ENCODE data around the gene GRM2.
A peak's percentile ranks its signal among the peaks of the same experiment; 100 is the strongest.

- TF ChIP-seq SREBF2 (IDR thresholded peaks at IDR 0.05; ENCODE audit: low read length), result no peak
- TF ChIP-seq ZNF217 (IDR thresholded peaks at IDR 0.05), result no peak
- TF ChIP-seq FOXM1 (IDR thresholded peaks at IDR 0.05; ENCODE audit: low read depth, low read length), result no peak
- peak; percentile 70; the same call in 1 of the 2 replicates for TF ChIP-seq YY1 (IDR thresholded peaks at IDR 0.05; ENCODE audit: low read depth, low read length)
- no peak for TF ChIP-seq RAD21 (IDR thresholded peaks at IDR 0.05; ENCODE audit: insufficient read depth, low read depth, low read length)
- TF ChIP-seq, protein P1, sequence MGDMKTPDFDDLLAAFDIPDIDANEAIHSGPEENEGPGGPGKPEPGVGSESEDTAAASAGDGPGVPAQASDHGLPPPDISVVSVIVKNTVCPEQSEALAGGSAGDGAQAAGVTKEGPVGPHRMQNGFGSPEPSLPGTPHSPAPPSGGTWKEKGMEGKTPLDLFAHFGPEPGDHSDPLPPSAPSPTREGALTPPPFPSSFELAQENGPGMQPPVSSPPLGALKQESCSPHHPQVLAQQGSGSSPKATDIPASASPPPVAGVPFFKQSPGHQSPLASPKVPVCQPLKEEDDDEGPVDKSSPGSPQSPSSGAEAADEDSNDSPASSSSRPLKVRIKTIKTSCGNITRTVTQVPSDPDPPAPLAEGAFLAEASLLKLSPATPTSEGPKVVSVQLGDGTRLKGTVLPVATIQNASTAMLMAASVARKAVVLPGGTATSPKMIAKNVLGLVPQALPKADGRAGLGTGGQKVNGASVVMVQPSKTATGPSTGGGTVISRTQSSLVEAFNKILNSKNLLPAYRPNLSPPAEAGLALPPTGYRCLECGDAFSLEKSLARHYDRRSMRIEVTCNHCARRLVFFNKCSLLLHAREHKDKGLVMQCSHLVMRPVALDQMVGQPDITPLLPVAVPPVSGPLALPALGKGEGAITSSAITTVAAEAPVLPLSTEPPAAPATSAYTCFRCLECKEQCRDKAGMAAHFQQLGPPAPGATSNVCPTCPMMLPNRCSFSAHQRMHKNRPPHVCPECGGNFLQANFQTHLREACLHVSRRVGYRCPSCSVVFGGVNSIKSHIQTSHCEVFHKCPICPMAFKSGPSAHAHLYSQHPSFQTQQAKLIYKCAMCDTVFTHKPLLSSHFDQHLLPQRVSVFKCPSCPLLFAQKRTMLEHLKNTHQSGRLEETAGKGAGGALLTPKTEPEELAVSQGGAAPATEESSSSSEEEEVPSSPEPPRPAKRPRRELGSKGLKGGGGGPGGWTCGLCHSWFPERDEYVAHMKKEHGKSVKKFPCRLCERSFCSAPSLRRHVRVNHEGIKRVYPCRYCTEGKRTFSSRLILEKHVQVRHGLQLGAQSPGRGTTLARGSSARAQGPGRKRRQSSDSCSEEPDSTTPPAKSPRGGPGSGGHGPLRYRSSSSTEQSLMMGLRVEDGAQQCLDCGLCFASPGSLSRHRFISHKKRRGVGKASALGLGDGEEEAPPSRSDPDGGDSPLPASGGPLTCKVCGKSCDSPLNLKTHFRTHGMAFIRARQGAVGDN (IDR thresholded peaks at IDR 0.05), result peak; percentile 23; the same call in 1 of the 2 replicates
- TF ChIP-seq CTCF (IDR thresholded peaks at IDR 0.05 in 2 of 3, conservative IDR thresholded peaks at IDR 0.05 in 1 of 3; ENCODE audit: control insufficient read depth in 2 of 3, extremely low read depth in 1 of 3, insufficient read depth in 1 of 3, low read depth in 3 of 3, low read length in 3 of 3), result no peak
These were observed 35.8 kb upstream of the GRM2 start, which contains the start of gene TEX264 for GRCh38 chr3:51670823-51671733.
